H9 (cell line): ENCODE measurements around the gene TTLL9. TPM values are rescaled to one million over a fixed set of nuclear protein-coding genes. Genes with fewer than 3 reads are reported as not detected.
A peak's percentile ranks its signal among the peaks of the same experiment; 100 is the strongest.

ENCODE experiments used
- DNase-seq: peaks from one replicate; pipeline ENCODE4 v3.0.0-alpha.2; 2017
- H2AFZ ChIP-seq: one replicate; pipeline ENCODE4 v1.6.1; 2013; ENCODE audit warnings: mild to moderate bottlenecking, low read length, control low read depth, moderate library complexity
- H2AK5ac ChIP-seq: 2 replicates; pipeline ENCODE4 v1.6.1; 2013; ENCODE audit warnings: low read length, control low read depth, mixed read lengths; ENCODE audit not compliant: insufficient read length
- H2BK120ac ChIP-seq: one replicate; pipeline ENCODE4 v1.6.1; 2013; ENCODE audit warnings: low read depth, mild to moderate bottlenecking, low read length, control low read depth, inconsistent platforms; ENCODE audit not compliant: poor library complexity, severe bottlenecking
- H2BK12ac ChIP-seq: 2 replicates; pipeline ENCODE4 v1.6.1; 2013; ENCODE audit warnings: low read length, control low read depth, mixed read lengths, low read depth; ENCODE audit not compliant: insufficient read length
- H2BK15ac ChIP-seq: 2 replicates; pipeline ENCODE4 v1.6.1; 2013; ENCODE audit warnings: low read depth, low read length, control low read depth
- H2BK20ac ChIP-seq: one replicate; pipeline ENCODE4 v1.6.1; 2013; ENCODE audit warnings: low read depth, mild to moderate bottlenecking, low read length, control low read depth, inconsistent platforms; ENCODE audit not compliant: poor library complexity, severe bottlenecking
- H2BK5ac ChIP-seq: 2 replicates; pipeline ENCODE4 v1.6.1; 2013; ENCODE audit warnings: low read length, control low read depth, mixed read lengths; ENCODE audit not compliant: insufficient read length
- H3K14ac ChIP-seq: 2 replicates; pipeline ENCODE4 v1.6.1; 2013; ENCODE audit warnings: low read length, control low read depth; ENCODE audit not compliant: insufficient read depth
- H3K18ac ChIP-seq: 2 replicates; pipeline ENCODE4 v1.6.1; 2013; ENCODE audit warnings: low read depth, mild to moderate bottlenecking, mixed read lengths, low read length, control low read depth; ENCODE audit not compliant: insufficient read length
- H3K23ac ChIP-seq: 2 replicates; pipeline ENCODE4 v1.6.1; 2013; ENCODE audit warnings: low read length, control low read depth, mixed read lengths, low read depth; ENCODE audit not compliant: insufficient read length
- H3K23me2 ChIP-seq: 2 replicates; pipeline ENCODE4 v1.6.1; 2013; ENCODE audit warnings: low read depth, mild to moderate bottlenecking, mixed read lengths, low read length, control low read depth; ENCODE audit not compliant: insufficient read length, poor library complexity, severe bottlenecking
- H3K27ac ChIP-seq: 2 replicates; pipeline ENCODE4 v1.5.1; 2013; ENCODE audit warnings: low read length, control low read depth, mixed read lengths, low read depth; ENCODE audit not compliant: insufficient read length
- H3K27me3 ChIP-seq: 2 replicates; pipeline ENCODE4 v1.6.1; 2013; ENCODE audit warnings: low read length, control low read depth, inconsistent platforms; ENCODE audit not compliant: insufficient read depth
- H3K4ac ChIP-seq: 2 replicates; pipeline ENCODE4 v1.6.1; 2013; ENCODE audit warnings: low read depth, mild to moderate bottlenecking, control low read depth, inconsistent platforms, low read length, moderate library complexity
- H3K4me1 ChIP-seq: 2 replicates; pipeline ENCODE4 v1.6.1; 2013; ENCODE audit warnings: low read length, control low read depth, inconsistent platforms; ENCODE audit not compliant: insufficient read depth
- H3K4me2 ChIP-seq: 2 replicates; pipeline ENCODE4 v1.6.1; 2013; ENCODE audit warnings: low read length, control low read depth, mixed read lengths; ENCODE audit not compliant: insufficient read length, insufficient read depth
- H3K56ac ChIP-seq: 2 replicates; pipeline ENCODE4 v1.6.1; 2013; ENCODE audit warnings: low read depth, mild to moderate bottlenecking, mixed read lengths, low read length, control low read depth; ENCODE audit not compliant: insufficient read length
- H3K79me1 ChIP-seq: 2 replicates; pipeline ENCODE4 v1.6.1; 2013; ENCODE audit warnings: low read depth, mild to moderate bottlenecking, moderate library complexity, low read length, control low read depth, inconsistent platforms; ENCODE audit not compliant: insufficient read depth, poor library complexity, severe bottlenecking
- H3K79me2 ChIP-seq: 2 replicates; pipeline ENCODE4 v1.6.1; 2013; ENCODE audit warnings: low read length, control low read depth, inconsistent platforms; ENCODE audit not compliant: insufficient read depth
- H3K9ac ChIP-seq: 2 replicates; pipeline ENCODE4 v1.6.1; 2013; ENCODE audit warnings: low read length, control low read depth, mixed read lengths; ENCODE audit not compliant: insufficient read length; ENCODE audit errors: extremely low read depth
- H3K9me3 ChIP-seq: one replicate; pipeline ENCODE4 v1.6.1; 2013; ENCODE audit warnings: low read depth, low read length, inconsistent platforms; ENCODE audit not compliant: control insufficient read depth
- H3T11ph ChIP-seq: one replicate; pipeline ENCODE4 v1.6.1; 2013; ENCODE audit warnings: mild to moderate bottlenecking, low read length, control low read depth, inconsistent platforms
- H4K20me1 ChIP-seq: one replicate; pipeline ENCODE4 v1.6.1; 2013; ENCODE audit not compliant: control insufficient read depth, insufficient read length, insufficient read depth
- H4K5ac ChIP-seq: 2 replicates; pipeline ENCODE4 v1.6.1; 2013; ENCODE audit warnings: low read depth, mild to moderate bottlenecking, mixed read lengths, low read length, control low read depth; ENCODE audit not compliant: insufficient read length
- H4K8ac ChIP-seq: replicated peaks from 2 replicates; pipeline ENCODE4 v1.6.1; 2013; ENCODE audit warnings: low read length, control low read depth, mixed read lengths, low read depth; ENCODE audit not compliant: insufficient read length
- H4K91ac ChIP-seq: 2 replicates; pipeline ENCODE4 v1.6.1; 2013; ENCODE audit warnings: low read depth, mild to moderate bottlenecking, moderate library complexity, mixed read lengths, low read length, control low read depth; ENCODE audit not compliant: insufficient read length
- H3K27ac Mint-ChIP-seq, 3 experiments: 2 replicates in 2 of 3; 3 replicates in 1 of 3; pipeline ENCODE4 v1.8.0; 2020 to 2021; ENCODE audit warnings: mixed read lengths in 3 of 3, mild to moderate bottlenecking in 1 of 3, moderate library complexity in 1 of 3
- H3K27me3 Mint-ChIP-seq: 2 replicates; pipeline ENCODE4 v1.8.0; 2021; ENCODE audit warnings: low read depth, mild to moderate bottlenecking, moderate library complexity, mixed read lengths
- H3K36me3 Mint-ChIP-seq, 3 experiments: 2 replicates in 2 of 3; 3 replicates in 1 of 3; pipeline ENCODE4 v1.8.0; 2020 to 2021; ENCODE audit warnings: low read depth in 3 of 3, mixed read lengths in 3 of 3; ENCODE audit not compliant: insufficient read depth in 1 of 3
- H3K4me1 Mint-ChIP-seq, 2 experiments: 2 replicates each; pipeline ENCODE4 v1.8.0; 2020; ENCODE audit warnings: mixed read lengths in 2 of 2
- H3K4me3 Mint-ChIP-seq, 2 experiments: 2 replicates in 1 of 2; 3 replicates in 1 of 2; pipeline ENCODE4 v1.8.0; 2020 to 2021; ENCODE audit warnings: mild to moderate bottlenecking in 2 of 2, mixed read lengths in 2 of 2, moderate library complexity in 1 of 2
- H3K9me3 Mint-ChIP-seq, 2 experiments: 2 replicates in 1 of 2; 3 replicates in 1 of 2; pipeline ENCODE4 v1.8.0; 2020; ENCODE audit warnings: mild to moderate bottlenecking in 2 of 2, mixed read lengths in 2 of 2, moderate library complexity in 1 of 2
- WGBS: extraction: QIAGEN DNeasy Blood & Tissue Kit; methylation state at CpG from one replicate; pipeline ENCODE4 v1.1.7; 2013; ENCODE audit warnings: missing lambda C conversion rate, low lambda C conversion rate, mixed read lengths; ENCODE audit not compliant: insufficient read length; ENCODE audit errors: extremely low coverage; 5-methylcytosine and 5-hydroxymethylcytosine counted together
- total RNA-seq: library from RNA; stranded (reverse); gene quantifications from 2 replicates; pipeline ENCODE4 v1.2.1, GENCODE V29; 2021
- TF ChIP-seq, protein P1 (sequence below): fragments of 200-600 bp; sonication (generic); conservative IDR thresholded peaks from 3 replicates; pipeline ENCODE4 v1.8.0; 2021; ENCODE audit warnings: antibody characterized with exemption, mild to moderate bottlenecking

Gene TTLL9
- total RNA-seq, 1 experiment from 2014 or later: 0.20 TPM

DNA sequence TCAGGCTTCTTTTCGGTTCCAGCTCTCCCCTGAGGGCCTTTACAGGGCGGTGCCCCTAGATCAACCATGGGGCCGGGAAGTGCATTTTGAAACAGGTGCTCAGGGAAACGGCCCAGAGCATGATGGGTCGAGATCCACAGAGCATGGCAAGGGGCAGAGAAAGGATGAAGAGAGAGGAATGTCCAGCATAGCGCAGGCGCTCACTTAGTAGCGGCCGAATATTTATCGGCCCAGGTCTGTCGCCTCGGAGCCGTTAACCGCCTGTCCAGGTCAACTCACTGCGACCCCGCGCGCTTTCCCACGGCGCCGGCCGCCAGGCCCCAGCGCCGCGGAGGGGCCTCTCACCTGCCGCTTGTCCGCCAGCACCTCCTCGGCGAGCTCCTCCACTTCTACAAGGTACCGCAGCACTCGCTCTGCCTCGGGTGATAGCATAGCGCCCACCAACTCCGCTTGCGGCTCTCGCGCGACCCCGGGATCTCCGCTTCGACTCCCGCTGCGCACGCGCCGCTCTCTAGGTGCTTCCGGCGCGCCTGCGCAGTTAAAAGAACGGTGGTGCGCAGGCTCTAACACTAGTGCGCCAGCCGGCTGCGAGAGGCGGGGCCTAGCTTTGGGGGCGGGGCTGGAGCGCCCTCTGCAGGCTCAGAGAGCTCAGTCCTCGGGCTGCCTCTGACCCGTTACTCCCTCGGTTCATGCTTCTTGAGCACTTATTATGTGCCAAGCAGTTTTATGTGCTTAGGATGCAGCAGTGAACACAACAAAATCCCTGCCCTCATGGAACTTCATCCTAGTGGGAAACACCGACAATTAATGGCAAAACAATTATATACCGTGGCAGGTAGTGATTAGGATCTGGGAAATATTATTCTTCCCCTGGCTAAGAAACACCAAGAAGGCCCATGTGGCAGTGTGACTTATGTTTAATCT is 81.4 kb downstream of the TTLL9 start, which contains the start of gene PDRG1:
PDRG1 (minus strand) TSS at position 517 of the 924 bp plus-strand sequence; CDS start at position 432, 85 bp downstream.
- no peak within 1 kb of the TSS for H3K56ac ChIP-seq
- Mint-ChIP-seq H3K4me3 (peak within 1 kb of the TSS; percentile 98 to 99), H3K27ac (peak within 1 kb of the TSS; percentile 86 to 98 (median 86); a peak in 6 of 7 replicates), H3K36me3 (peaks cover 26 to 34% (median 31%) of the 10 kb centered on the region in 3 experiments), H3K27me3 (peaks cover 34% of the 10 kb centered on the region), H3K4me1 (peaks cover 9 to 15% of the 10 kb centered on the region in 2 experiments), H3K9me3 (no peaks in the 10 kb centered on the region; a peak in 2 of 5 replicates)
- no peak within 1 kb of the TSS for H3K4ac ChIP-seq
- no peaks in the 10 kb centered on the region for H4K20me1 ChIP-seq
- H3K23me2 ChIP-seq: peaks cover 7% of the 10 kb centered on the region
- DNase-seq: peak; percentile 98
- no peak within 1 kb of the TSS for H4K8ac ChIP-seq
- H2BK15ac ChIP-seq: no peak within 1 kb of the TSS
- TF ChIP-seq, protein P1, sequence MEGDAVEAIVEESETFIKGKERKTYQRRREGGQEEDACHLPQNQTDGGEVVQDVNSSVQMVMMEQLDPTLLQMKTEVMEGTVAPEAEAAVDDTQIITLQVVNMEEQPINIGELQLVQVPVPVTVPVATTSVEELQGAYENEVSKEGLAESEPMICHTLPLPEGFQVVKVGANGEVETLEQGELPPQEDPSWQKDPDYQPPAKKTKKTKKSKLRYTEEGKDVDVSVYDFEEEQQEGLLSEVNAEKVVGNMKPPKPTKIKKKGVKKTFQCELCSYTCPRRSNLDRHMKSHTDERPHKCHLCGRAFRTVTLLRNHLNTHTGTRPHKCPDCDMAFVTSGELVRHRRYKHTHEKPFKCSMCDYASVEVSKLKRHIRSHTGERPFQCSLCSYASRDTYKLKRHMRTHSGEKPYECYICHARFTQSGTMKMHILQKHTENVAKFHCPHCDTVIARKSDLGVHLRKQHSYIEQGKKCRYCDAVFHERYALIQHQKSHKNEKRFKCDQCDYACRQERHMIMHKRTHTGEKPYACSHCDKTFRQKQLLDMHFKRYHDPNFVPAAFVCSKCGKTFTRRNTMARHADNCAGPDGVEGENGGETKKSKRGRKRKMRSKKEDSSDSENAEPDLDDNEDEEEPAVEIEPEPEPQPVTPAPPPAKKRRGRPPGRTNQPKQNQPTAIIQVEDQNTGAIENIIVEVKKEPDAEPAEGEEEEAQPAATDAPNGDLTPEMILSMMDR: peak; percentile 99
- no peak within 1 kb of the TSS for H2BK12ac ChIP-seq
- peaks cover 10% of the 10 kb centered on the region for H3K79me1 ChIP-seq
- H3K9me3 ChIP-seq: no peaks in the 10 kb centered on the region
- H2BK20ac ChIP-seq: no peak within 1 kb of the TSS
- H2BK120ac ChIP-seq: no peak within 1 kb of the TSS
- H3K79me2 ChIP-seq: peaks cover 5% of the 10 kb centered on the region; the same call in 1 of the 2 replicates
- H3K18ac ChIP-seq: no peak within 1 kb of the TSS
- no peak within 1 kb of the TSS for H2AK5ac ChIP-seq
- H3K4me2 ChIP-seq: peak within 1 kb of the TSS; percentile 78
- no peak within 1 kb of the TSS for H3T11ph ChIP-seq
- no peak within 1 kb of the TSS for H2AFZ ChIP-seq
- H3K27me3 ChIP-seq: no peaks in the 10 kb centered on the region
- no peak within 1 kb of the TSS for H3K23ac ChIP-seq
- peak within 1 kb of the TSS; percentile 6; the same call in 1 of the 2 replicates for H3K14ac ChIP-seq
- peak within 1 kb of the TSS; percentile 40 for H3K9ac ChIP-seq
- H3K4me1 ChIP-seq: no peaks in the 10 kb centered on the region
- WGBS: no CpG with 5 or more reads among the region's 63 CpGs
- H2BK5ac ChIP-seq: no peak within 1 kb of the TSS
- no peak within 1 kb of the TSS for H4K91ac ChIP-seq
- no peak within 1 kb of the TSS for H4K5ac ChIP-seq
- H3K27ac ChIP-seq: no peak within 1 kb of the TSS
